Endometrium (tissue), 2 donors: ENCODE results near the gene IMMT.
"Not testable (repeated sequence)": the region's sequence is repeated elsewhere in the genome, so short reads cannot be mapped to it uniquely, and the experiment has no call there.

ENCODE experiments used
- FAIRE-seq: peaks from 2 replicates; lab custom pipeline; 2012; peaks lifted over from hg19 to GRCh38; lab: Jason Lieb, UNC
- donor health status: control.
- donor health status: control.

Gene IMMT

DNA sequence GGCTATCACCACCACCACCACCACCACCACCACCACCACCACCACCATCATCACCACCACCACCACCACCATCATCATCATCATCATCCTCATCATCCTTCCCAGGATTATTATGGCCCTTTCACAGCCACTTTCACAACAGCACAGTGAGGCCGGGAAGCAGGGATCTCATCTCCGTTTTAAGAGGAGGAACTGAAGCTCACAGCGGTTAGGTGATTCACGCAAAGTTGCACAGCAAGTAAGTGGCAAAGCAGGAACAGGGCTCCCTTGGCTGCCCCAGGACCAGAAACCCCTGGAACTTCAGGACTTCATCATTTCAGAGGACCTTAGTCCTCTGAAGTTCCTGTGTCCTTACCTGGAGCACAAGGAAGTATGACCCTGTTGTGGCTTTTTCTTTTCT is 30.8 kb upstream of the IMMT start:
- FAIRE-seq: no peak

DNA sequence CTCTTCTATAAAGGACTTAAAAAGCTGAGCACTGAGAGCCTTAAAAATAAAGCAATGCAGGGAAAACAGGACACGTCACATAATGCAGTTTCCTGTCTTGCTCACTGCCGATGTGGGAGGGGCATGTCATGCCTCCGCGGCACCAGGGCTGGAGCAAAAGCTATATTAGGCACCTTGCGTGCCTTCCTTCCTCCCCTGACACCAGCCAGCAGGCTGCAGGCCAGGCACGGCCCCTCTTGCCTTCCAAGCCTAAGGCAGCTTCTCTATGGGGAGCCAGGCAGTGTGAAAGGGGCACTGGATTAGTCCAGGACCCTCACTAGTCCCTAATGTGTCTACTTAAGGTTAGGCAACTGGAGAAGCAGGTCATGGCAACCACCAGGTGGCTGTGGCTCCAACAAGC is 30.3 kb upstream of the IMMT start:
- no peak for FAIRE-seq

- no peak for FAIRE-seq
Measured at GRCh38 chr2:86224645-86225355, 29.5 kb upstream of the IMMT start.

DNA sequence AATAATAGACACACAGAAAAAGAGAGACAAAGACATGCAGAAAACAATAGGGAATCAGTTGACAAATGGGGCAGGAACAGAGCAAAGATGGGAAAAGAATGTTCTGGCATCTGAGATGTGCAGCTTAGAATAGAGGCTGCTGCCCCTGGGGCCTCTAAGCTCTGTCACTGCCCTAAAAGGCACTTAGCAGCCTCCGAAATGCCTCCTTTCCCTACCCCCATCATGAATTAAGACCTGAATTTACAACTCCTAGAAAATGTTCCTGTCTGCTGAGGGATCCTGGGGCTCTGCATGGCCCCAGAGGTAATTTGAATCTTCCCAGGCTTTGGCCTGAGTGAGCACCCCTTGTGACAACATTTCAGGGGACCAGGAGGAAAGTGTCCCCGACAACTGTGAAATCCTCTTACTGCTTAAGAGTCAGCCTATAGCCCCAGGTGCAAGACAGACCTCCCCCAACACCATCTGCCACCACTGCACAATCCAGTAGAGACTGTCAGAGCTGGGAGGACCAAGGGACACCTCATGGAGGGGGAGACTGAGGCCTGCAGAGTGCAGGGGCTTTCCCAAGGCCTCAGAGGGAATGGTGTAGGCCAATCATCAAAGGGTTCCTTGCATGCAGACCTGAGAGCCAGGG is 28.8 kb upstream of the IMMT start:
- FAIRE-seq: no peak

GRCh38 chr2:86223140-86223926 is 28.1 kb upstream of the IMMT start:
- no peak for FAIRE-seq

GRCh38 chr2:86221066-86221684 is 25.9 kb upstream of the IMMT start:
- FAIRE-seq: no peak

- FAIRE-seq: no peak
Measured at GRCh38 chr2:86219896-86220295, 24.6 kb upstream of the IMMT start.

GRCh38 chr2:86218124-86218523 is 22.9 kb upstream of the IMMT start:
- no peak for FAIRE-seq

- FAIRE-seq: no peak
Measured at GRCh38 chr2:86216575-86217555, 21.6 kb upstream of the IMMT start.

DNA sequence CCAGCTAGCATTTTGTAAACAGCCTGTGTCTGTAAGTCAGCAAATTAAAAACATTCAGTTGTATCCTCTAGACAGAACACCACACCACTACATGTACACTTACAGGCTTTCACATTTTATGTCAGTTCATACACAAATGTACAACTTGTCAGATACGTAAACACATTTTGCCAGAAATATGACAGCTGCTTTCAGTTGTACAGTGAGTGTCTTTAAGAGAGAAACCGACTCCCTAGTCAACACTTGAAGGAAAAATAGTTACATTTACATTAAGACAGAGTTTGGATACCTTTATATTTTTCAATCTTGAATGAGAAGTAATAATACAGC is 19.2 kb upstream of the IMMT start:
- FAIRE-seq: no peak

- FAIRE-seq: no peak
Measured at GRCh38 chr2:86213699-86214502, 18.6 kb upstream of the IMMT start.

- no peak for FAIRE-seq
Measured at GRCh38 chr2:86213056-86213455, 17.8 kb upstream of the IMMT start.

- FAIRE-seq: no peak
Measured at GRCh38 chr2:86211796-86212188, 16.5 kb upstream of the IMMT start.

DNA sequence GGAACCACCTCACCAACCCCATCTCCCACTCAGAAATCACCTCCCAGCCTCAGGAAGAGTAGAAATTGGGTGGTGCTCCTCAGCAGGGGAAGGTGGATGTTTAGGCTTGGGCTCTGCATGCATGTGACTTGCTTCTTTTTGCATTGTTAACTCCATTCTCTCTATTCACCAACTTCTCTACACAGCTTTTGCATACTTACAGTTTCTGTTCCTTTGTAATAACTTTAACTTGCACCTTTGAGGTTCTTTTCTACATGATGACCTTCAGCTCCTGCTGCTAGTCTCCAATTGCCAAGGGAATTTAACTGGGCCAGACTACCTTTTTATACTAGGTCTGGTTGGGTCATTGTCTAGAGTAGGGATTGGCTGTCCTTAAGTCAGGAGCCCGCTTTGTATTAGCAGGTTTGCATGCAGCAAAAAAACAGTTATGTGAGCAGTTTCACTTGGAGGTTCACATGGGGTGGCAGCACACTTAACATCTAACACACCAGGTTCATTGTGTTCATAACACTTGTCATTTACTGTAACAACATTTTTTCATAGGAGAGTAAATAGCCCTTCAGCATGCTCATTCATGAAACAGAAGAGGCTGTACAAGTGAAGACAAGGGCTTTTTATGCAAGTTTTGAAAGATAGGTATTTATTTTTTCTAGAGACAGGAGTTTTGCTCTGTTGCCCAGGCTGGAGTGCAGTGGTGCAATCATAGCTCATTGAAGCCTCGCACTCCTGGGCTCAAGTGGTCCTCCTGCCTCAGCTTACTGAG is 16.0 kb upstream of the IMMT start:
- FAIRE-seq: no peak

DNA sequence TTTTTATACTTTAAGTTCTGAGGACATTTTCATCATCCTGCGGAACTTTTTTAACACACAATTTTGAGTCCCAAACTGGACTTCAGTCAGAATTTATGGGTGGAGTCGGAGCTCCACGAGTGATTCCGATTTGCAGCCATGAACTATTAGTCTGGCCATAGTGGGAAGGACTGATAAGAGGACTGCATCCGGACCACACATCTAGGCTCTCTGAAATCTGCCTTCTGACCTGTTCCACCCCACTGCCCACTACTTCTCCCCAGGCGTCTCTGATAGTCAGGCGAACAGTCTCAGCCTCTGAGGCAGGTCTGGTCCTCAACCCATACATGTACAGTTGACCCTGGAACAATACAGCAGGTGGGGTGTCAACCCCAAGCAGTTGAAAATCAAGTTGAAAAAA is 9.2 kb upstream of the IMMT start:
- no peak for FAIRE-seq

DNA sequence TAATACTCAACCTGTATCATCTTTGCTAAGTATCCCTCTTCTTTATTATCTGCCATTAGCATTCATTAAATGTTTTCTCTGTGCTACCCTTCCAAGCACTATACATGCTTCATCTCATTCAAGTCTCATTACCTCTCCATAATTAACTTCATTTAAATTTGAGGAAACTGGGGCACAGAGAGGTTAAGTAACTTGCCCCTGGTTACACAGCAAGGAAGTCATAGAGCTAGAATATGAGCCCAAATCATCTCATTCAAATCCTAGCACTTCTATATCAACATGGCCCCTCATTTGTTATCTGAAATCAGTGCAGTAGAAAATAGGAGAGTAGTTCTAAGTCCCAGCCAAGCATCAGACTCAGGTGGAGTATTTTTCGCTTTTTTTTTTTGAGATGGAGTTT is 8.4 kb upstream of the IMMT start:
- no peak for FAIRE-seq

DNA sequence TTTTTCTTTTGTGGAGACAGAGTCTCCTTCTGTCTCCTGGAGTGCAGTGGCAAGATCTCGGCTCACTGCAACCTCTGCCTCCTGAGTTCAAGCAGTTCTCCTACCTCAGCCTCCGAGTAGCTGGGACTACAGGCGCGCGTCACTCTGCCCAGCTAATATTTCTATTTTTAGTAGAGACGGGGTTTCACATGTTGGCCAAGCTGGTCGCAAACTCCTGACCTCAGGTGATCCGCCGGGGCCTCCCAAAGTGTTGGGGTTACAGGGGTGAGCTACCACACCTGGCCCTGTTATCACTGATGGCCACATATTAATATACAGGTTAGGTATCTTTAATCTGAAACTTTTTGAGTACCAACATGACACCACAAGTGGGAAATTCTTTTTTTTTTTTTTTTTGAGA is 7.4 kb upstream of the IMMT start:
- FAIRE-seq: no peak

- no peak for FAIRE-seq
Measured at GRCh38 chr2:86202336-86202692, 7.1 kb upstream of the IMMT start.

DNA sequence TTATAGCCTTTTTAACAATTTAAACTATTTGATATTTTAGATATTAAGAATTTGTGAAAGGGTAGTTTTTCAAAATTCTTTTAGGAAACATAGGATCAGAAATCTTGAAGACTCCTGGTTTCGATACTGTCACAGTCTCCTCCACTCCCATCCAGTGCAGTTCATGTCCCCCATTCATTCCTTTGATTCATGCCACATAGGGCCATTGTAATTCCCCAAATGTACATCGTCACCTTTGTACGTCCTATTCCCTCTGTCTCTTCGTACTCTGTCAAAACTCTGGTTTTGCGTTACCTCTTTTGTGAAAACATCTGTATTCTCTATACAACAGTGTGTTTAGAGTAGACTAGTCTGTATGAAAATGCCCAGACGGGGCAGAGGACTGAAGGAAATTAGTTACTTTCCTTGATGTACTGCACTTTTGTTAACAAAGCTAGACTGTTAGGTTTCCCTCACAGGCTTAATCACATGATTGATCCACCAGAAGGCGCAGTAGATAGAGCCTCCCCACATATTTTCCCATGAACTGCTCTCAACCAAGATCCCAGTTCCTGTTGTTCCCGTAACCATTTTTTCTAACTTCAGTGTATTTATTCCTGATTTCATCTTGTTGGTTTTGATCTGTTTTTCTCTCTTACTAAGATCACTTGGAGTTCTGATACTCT is 6.5 kb upstream of the IMMT start:
- FAIRE-seq: no peak

- not testable (repeated sequence) for FAIRE-seq
Measured at GRCh38 chr2:86200564-86200963, 5.3 kb upstream of the IMMT start.
